SK-N-SH treated with all-trans-retinoic acid at 6 μM for 48 hours (cell line): ENCODE data around the gene SORCS2.

Experiments
- ARNTL ChIP-seq: fragments of 450-650 bp; formaldehyde crosslinking; IDR thresholded peaks from 2 replicates; pipeline ENCODE4 v1.5.0; 2020; ENCODE audit warnings: low read depth, mild to moderate bottlenecking, moderate library complexity, borderline replicate concordance
- OSR1 ChIP-seq: fragments of 250-450 bp; sonication (Bioruptor Pico); IDR thresholded peaks from 2 replicates; pipeline ENCODE4 v1.8.0; 2022; ENCODE audit warnings: moderate library complexity, mild to moderate bottlenecking, inconsistent platforms
- RARB ChIP-seq: fragments of 250-450 bp; sonication (Bioruptor Pico); IDR thresholded peaks from 2 replicates; pipeline ENCODE4 v1.8.0; 2021; ENCODE audit warnings: mild to moderate bottlenecking, moderate library complexity
- ZFP3 ChIP-seq: fragments of 250-450 bp; sonication (Bioruptor Pico); IDR thresholded peaks from 2 replicates; pipeline ENCODE4 v1.5.0; 2020; ENCODE audit warnings: mild to moderate bottlenecking, moderate library complexity
- ZFP30 ChIP-seq: fragments of 450-650 bp; formaldehyde crosslinking; IDR thresholded peaks from 2 replicates; pipeline ENCODE4 v1.5.0; 2022; ENCODE audit warnings: mild to moderate bottlenecking, moderate library complexity
- TF ChIP-seq, protein P1 (sequence below): fragments of 250-450 bp; sonication (Bioruptor Pico); IDR thresholded peaks from 2 replicates; pipeline ENCODE4 v1.5.1; 2021; ENCODE audit warnings: mild to moderate bottlenecking, moderate library complexity
- TF ChIP-seq, protein P2 (sequence below): fragments of 250-450 bp; sonication (Bioruptor Pico); IDR thresholded peaks from 2 replicates; pipeline ENCODE4 v1.8.0; 2020; ENCODE audit warnings: mild to moderate bottlenecking, moderate library complexity, borderline replicate concordance

DNA sequence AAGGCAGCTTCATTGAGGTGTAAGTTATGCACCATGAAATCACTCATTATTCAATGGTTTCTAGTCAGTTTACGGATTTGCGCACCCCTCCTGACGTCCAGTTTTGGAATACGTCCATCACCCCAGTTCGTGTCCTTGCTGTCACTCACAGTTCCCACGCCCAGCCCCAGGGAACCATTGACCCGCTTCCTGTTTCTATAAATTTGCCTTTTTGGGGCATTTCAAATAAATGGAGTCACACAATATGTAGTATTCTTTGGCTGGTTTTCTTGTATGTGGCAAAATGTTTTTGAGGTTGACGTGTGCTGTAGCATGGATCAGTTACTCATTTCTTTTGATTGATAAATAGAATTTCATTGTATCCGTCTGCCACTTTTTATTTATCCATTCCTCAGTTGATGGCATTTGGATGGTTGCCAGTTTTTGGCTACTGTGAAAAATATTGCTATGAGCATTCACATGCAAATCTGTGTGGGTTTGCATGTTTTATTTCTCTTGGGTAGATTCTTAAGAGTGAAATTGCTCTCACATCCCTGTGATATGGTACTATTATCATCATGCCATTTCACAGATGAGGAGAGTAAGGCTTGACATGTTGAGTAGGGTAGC is 18.4 kb upstream of the SORCS2 start:
- TF ChIP-seq ARNTL (CRISPR knock-in tag) (no peak), ZFP30 (CRISPR knock-in tag) (no peak), ZFP3 (CRISPR knock-in tag) (no peak), OSR1 (CRISPR knock-in tag) (no peak), RARB (CRISPR knock-in tag) (no peak)
- TF ChIP-seq, protein P1, sequence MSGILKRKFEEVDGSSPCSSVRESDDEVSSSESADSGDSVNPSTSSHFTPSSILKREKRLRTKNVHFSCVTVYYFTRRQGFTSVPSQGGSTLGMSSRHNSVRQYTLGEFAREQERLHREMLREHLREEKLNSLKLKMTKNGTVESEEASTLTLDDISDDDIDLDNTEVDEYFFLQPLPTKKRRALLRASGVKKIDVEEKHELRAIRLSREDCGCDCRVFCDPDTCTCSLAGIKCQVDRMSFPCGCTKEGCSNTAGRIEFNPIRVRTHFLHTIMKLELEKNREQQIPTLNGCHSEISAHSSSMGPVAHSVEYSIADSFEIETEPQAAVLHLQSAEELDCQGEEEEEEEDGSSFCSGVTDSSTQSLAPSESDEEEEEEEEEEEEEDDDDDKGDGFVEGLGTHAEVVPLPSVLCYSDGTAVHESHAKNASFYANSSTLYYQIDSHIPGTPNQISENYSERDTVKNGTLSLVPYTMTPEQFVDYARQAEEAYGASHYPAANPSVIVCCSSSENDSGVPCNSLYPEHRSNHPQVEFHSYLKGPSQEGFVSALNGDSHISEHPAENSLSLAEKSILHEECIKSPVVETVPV (CRISPR knock-in tag) = no peak
- TF ChIP-seq, protein P2, sequence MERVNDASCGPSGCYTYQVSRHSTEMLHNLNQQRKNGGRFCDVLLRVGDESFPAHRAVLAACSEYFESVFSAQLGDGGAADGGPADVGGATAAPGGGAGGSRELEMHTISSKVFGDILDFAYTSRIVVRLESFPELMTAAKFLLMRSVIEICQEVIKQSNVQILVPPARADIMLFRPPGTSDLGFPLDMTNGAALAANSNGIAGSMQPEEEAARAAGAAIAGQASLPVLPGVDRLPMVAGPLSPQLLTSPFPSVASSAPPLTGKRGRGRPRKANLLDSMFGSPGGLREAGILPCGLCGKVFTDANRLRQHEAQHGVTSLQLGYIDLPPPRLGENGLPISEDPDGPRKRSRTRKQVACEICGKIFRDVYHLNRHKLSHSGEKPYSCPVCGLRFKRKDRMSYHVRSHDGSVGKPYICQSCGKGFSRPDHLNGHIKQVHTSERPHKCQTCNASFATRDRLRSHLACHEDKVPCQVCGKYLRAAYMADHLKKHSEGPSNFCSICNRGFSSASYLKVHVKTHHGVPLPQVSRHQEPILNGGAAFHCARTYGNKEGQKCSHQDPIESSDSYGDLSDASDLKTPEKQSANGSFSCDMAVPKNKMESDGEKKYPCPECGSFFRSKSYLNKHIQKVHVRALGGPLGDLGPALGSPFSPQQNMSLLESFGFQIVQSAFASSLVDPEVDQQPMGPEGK (CRISPR knock-in tag) = no peak
